ENCODE measurements around the gene MTHFSD. TPM values are rescaled to one million over a fixed set of nuclear protein-coding genes. Genes with fewer than 3 reads are reported as not detected.

MTHFSD gene
- total and polyA plus RNA-seq, 2 donors = 11.0 to 18.4 TPM

DNA sequence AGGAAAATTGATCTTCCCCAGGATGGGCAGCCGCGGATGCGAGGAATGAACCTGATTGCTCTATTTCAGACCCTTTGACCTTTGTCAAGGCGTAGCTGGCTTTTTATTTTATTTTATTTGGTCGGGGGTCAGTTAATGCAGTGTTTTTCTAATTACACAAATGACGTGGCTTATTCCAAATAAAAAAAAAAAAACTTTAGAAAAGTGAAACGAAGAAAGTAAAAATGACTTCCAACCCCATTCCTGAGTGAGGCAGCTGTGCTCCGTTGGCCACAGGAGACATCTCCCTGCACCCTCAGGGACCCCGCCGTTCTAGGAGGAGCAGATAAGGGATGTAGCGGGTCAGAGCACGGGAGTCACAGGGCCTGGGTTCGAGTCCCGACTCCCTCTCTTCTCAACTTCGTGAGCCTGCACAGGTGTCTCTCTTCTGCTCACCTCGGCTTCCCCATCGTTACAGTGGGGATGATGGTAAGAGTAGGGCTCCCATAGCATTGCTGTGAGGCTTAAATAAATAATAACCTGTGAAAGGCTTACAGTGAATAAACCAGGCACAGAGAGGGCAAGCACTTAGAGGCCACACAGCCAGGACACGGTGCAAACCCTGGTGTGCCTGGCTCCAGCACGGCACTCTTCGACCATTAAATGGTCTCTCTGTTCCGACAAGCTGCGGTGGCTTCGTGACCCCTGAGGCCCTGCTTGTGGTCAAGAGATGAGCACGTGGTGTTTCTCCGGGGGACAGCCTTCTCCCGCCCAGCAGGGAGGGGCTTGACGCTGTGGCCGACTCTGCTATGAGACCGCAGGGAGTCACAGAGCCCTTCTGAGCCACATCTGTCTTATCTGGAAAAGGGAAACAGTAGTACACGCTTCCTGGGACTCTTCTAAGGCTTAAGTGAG is 34.5 kb downstream of the MTHFSD start:
- Histone ChIP-seq H3K9me3 (ENCODE audit: control insufficient read depth in 2 of 2, insufficient read depth in 1 of 2, low read length in 1 of 2) (peaks cover 0 to 5% of the 10 kb centered on the region in 2 donors), H3K4me1 (ENCODE audit: control insufficient read depth in 2 of 2, insufficient read depth in 2 of 2, low read length in 2 of 2) (no peaks in the 10 kb centered on the region), H3K4me3 (ENCODE audit: low read length in 2 of 2) (no peak overlapping the region), H3K27ac (ENCODE audit: low read depth in 1 of 2, low read length in 1 of 2) (no peak overlapping the region), H3K36me3 (ENCODE audit: control insufficient read depth in 2 of 2, insufficient read depth in 2 of 2, low read length in 1 of 2) (no peaks in the 10 kb centered on the region), H3K27me3 (ENCODE audit: control insufficient read depth in 2 of 2, insufficient read depth in 1 of 2, low read length in 1 of 2) (peaks cover 49 to 76% of the 10 kb centered on the region in 2 donors)
- no peak for DNase-seq (ENCODE audit: low read depth in 6 of 9, low spot score in 9 of 9)
- 59% methylated on average over 30 of the region's 30 CpGs for WGBS

DNA sequence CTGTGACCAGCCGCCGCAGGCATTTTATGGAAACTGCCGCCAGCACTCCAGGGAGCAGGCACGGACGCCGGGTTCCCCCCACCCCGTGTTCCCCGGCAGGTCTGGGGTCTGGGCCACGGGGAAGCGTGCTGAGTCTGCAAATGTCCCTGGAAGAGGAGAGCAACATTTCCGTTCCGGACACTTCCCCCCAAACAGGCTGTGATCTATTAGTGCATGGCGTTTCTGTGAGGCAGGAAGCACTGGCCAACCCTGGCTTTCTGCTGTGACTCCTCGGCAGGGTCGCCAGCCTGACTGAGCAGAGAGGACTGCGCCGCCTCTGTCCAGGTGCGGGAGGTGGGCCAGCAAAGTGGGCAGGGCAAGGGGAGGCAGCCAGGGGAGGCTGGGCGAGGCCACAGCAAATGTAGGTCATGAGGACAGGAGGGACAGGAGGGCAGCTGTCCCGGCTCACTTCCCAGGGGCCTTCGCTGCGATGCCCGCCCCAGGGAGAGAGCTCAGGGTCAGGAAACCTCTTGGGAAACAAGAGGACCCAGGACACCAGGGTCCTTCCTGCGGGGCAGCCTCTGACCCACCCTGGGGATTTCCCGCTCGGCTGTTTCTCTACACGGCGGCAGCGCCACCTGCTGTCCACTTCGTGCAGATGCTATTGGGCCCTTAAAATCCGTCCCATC is 35.3 kb downstream of the MTHFSD start:
- H3K4me3 ChIP-seq (ENCODE audit: low read length in 2 of 2) = no peak overlapping the region
- H3K27me3 ChIP-seq (ENCODE audit: control insufficient read depth in 2 of 2, insufficient read depth in 1 of 2, low read length in 1 of 2) = peaks cover 57 to 83% of the 10 kb centered on the region in 2 donors
- H3K4me1 ChIP-seq (ENCODE audit: control insufficient read depth in 2 of 2, insufficient read depth in 2 of 2, low read length in 2 of 2) = no peaks in the 10 kb centered on the region
- peak in 6 of 9 donors; percentile 6 to 50 (median 34) for DNase-seq (ENCODE audit: low read depth in 6 of 9, low spot score in 9 of 9)
- H3K36me3 ChIP-seq (ENCODE audit: control insufficient read depth in 2 of 2, insufficient read depth in 2 of 2, low read length in 1 of 2) = no peaks in the 10 kb centered on the region
- peaks cover 0 to 8% of the 10 kb centered on the region in 2 donors for H3K9me3 ChIP-seq (ENCODE audit: control insufficient read depth in 2 of 2, insufficient read depth in 1 of 2, low read length in 1 of 2)
- H3K27ac ChIP-seq (ENCODE audit: low read depth in 1 of 2, low read length in 1 of 2) = no peak overlapping the region
- 13% methylated on average over 31 of the region's 31 CpGs for WGBS

DNA sequence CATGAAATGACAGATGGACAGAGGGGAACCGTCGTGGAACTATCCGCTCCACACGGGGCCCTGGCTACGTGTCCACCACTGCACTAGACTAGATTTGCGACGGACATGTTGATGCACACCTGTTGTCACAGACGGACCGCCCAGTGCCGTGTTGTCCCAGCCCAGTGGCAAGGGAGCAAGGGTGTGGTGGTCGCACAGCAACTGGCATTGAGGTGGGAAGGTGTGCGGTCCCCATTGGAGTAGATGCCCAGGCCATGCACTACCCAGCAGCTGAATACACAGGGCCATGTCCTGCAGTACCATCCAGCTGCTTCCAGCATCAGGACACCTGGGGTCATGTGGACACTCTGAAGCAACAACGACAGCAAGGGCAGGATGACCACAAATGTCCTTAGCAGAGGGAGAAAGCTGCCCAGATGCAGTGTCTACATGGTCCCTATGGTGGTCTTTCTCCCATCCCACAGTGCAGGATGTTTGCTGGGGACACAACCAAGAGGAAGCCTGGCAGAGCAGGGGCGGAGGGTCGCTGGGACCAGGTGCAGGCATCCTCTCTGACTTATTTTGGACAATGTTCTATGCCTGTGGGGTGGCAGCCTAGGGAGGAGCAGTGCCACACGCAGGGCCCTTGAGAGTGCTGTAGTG is 35.9 kb downstream of the MTHFSD start:
- no peak overlapping the region for H3K27ac ChIP-seq (ENCODE audit: low read depth in 1 of 2, low read length in 1 of 2)
- H3K4me3 ChIP-seq (ENCODE audit: low read length in 2 of 2) = no peak overlapping the region
- H3K4me1 ChIP-seq (ENCODE audit: control insufficient read depth in 2 of 2, insufficient read depth in 2 of 2, low read length in 2 of 2) = no peaks in the 10 kb centered on the region
- H3K9me3 ChIP-seq (ENCODE audit: control insufficient read depth in 2 of 2, insufficient read depth in 1 of 2, low read length in 1 of 2) = peaks cover 0 to 8% of the 10 kb centered on the region in 2 donors
- H3K27me3 ChIP-seq (ENCODE audit: control insufficient read depth in 2 of 2, insufficient read depth in 1 of 2, low read length in 1 of 2) = peaks cover 62 to 89% of the 10 kb centered on the region in 2 donors
- H3K36me3 ChIP-seq (ENCODE audit: control insufficient read depth in 2 of 2, insufficient read depth in 2 of 2, low read length in 1 of 2) = no peaks in the 10 kb centered on the region
- no peak for DNase-seq (ENCODE audit: low read depth in 6 of 9, low spot score in 9 of 9)
- 91% methylated on average over 16 of the region's 16 CpGs for WGBS

DNA sequence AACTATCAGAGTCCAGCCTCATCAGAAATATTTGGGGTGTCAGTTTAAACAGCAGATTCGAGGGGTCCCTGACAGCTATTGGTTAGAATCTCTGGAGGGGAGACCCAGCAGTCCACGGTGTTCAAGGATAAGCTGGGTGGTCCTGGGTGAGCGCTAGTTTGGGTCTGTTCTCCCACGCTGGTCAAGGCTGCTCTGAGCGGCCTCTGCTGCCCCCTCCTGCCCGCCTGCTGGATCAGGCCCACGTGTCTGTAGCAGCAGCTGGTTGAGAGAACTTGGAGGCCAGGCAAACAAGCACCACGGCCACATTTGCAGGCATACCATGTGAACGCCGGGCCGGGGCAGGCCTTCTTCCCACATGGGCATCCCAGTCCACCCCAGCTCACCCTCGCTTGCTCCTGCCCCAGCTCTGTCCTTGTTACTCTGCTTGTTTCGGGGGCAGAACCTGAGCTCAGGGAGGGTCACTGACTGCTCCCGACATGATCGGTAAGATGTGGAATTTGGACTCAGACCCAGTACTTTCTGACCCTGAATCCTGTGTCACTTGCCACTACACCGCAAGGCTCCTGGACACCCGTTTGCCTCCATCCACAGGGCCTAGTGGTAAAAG is 37.3 kb downstream of the MTHFSD start:
- no peaks in the 10 kb centered on the region for H3K4me1 ChIP-seq (ENCODE audit: control insufficient read depth in 2 of 2, insufficient read depth in 2 of 2, low read length in 2 of 2)
- no peaks in the 10 kb centered on the region for H3K36me3 ChIP-seq (ENCODE audit: control insufficient read depth in 2 of 2, insufficient read depth in 2 of 2, low read length in 1 of 2)
- H3K27ac ChIP-seq (ENCODE audit: low read depth in 1 of 2, low read length in 1 of 2) = no peak overlapping the region
- peaks cover 72 to 93% of the 10 kb centered on the region in 2 donors for H3K27me3 ChIP-seq (ENCODE audit: control insufficient read depth in 2 of 2, insufficient read depth in 1 of 2, low read length in 1 of 2)
- DNase-seq (ENCODE audit: low read depth in 6 of 9, low spot score in 9 of 9) = no peak
- WGBS = 27% methylated on average over 17 of the region's 17 CpGs
- H3K9me3 ChIP-seq (ENCODE audit: control insufficient read depth in 2 of 2, insufficient read depth in 1 of 2, low read length in 1 of 2) = peaks cover 0 to 8% of the 10 kb centered on the region in 2 donors
- H3K4me3 ChIP-seq (ENCODE audit: low read length in 2 of 2) = no peak overlapping the region

DNA sequence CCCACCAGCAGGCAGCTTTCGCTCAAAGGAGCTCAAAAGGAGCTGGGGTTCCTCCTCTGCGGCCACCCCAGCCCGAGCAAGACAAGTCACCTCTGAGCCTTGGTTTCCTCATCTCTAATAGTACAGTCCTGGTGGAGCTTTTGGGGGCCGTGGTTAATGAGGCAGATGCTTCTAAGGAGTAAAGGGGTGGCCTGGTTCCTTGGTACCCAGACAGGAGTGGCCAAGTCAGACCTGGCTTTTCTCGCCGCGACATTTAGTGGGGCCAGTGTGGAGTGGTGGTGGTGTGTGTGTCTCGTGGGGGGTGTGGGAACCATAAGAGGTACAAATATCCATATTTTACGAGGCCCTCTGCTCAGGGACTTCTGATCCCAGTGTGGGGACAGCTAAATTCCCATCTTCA is 38.0 kb downstream of the MTHFSD start:
- WGBS = 42% methylated on average over 9 of the region's 9 CpGs
- Histone ChIP-seq H3K27me3 (ENCODE audit: control insufficient read depth in 2 of 2, insufficient read depth in 1 of 2, low read length in 1 of 2) (peaks cover 75 to 98% of the 10 kb centered on the region in 2 donors), H3K9me3 (ENCODE audit: control insufficient read depth in 2 of 2, insufficient read depth in 1 of 2, low read length in 1 of 2) (peaks cover 0 to 8% of the 10 kb centered on the region in 2 donors), H3K4me1 (ENCODE audit: control insufficient read depth in 2 of 2, insufficient read depth in 2 of 2, low read length in 2 of 2) (no peaks in the 10 kb centered on the region), H3K4me3 (ENCODE audit: low read length in 2 of 2) (no peak overlapping the region), H3K27ac (ENCODE audit: low read depth in 1 of 2, low read length in 1 of 2) (no peak overlapping the region), H3K36me3 (ENCODE audit: control insufficient read depth in 2 of 2, insufficient read depth in 2 of 2, low read length in 1 of 2) (no peaks in the 10 kb centered on the region)
- no peak for DNase-seq (ENCODE audit: low read depth in 6 of 9, low spot score in 9 of 9)

GRCh38 chr16:86516623-86517003 is 38.4 kb downstream of the MTHFSD start:
- 8% methylated on average over 29 of the region's 29 CpGs for WGBS
- Histone ChIP-seq H3K27ac (ENCODE audit: low read depth in 1 of 2, low read length in 1 of 2) (no peak overlapping the region), H3K4me1 (ENCODE audit: control insufficient read depth in 2 of 2, insufficient read depth in 2 of 2, low read length in 2 of 2) (no peaks in the 10 kb centered on the region), H3K27me3 (ENCODE audit: control insufficient read depth in 2 of 2, insufficient read depth in 1 of 2, low read length in 1 of 2) (peaks cover 79 to 99% of the 10 kb centered on the region in 2 donors), H3K36me3 (ENCODE audit: control insufficient read depth in 2 of 2, insufficient read depth in 2 of 2, low read length in 1 of 2) (no peaks in the 10 kb centered on the region), H3K9me3 (ENCODE audit: control insufficient read depth in 2 of 2, insufficient read depth in 1 of 2, low read length in 1 of 2) (peaks cover 0 to 8% of the 10 kb centered on the region in 2 donors), H3K4me3 (ENCODE audit: low read length in 2 of 2) (no peak overlapping the region)
- DNase-seq (ENCODE audit: low read depth in 6 of 9, low spot score in 9 of 9) = no peak

- no peak for DNase-seq (ENCODE audit: low read depth in 6 of 9, low spot score in 9 of 9)
- H3K27ac ChIP-seq (ENCODE audit: low read depth in 1 of 2, low read length in 1 of 2) = no peak overlapping the region
These were observed 39.0 kb downstream of the MTHFSD start for GRCh38 chr16:86515777-86516622.

GRCh38 chr16:86515413-86515776 is 39.6 kb downstream of the MTHFSD start:
- WGBS = 13% methylated on average over 29 of the region's 29 CpGs

More at GRCh38 chr16:86515777-86516622, 39.0 kb downstream of the MTHFSD start:
- 8% methylated on average over 64 of the region's 64 CpGs for WGBS
- Histone ChIP-seq H3K4me3 (ENCODE audit: low read length in 2 of 2) (no peak overlapping the region), H3K4me1 (ENCODE audit: control insufficient read depth in 2 of 2, insufficient read depth in 2 of 2, low read length in 2 of 2) (no peaks in the 10 kb centered on the region), H3K36me3 (ENCODE audit: control insufficient read depth in 2 of 2, insufficient read depth in 2 of 2, low read length in 1 of 2) (no peaks in the 10 kb centered on the region), H3K9me3 (ENCODE audit: control insufficient read depth in 2 of 2, insufficient read depth in 1 of 2, low read length in 1 of 2) (peaks cover under 1 to 8% of the 10 kb centered on the region in 2 donors), H3K27me3 (ENCODE audit: control insufficient read depth in 2 of 2, insufficient read depth in 1 of 2, low read length in 1 of 2) (peaks cover 85 to 99% of the 10 kb centered on the region in 2 donors)

More at GRCh38 chr16:86515413-86515776, 39.6 kb downstream of the MTHFSD start:
- H3K4me3 ChIP-seq (ENCODE audit: low read length in 2 of 2) = no peak overlapping the region
- H3K27ac ChIP-seq (ENCODE audit: low read depth in 1 of 2, low read length in 1 of 2) = no peak overlapping the region
- H3K4me1 ChIP-seq (ENCODE audit: control insufficient read depth in 2 of 2, insufficient read depth in 2 of 2, low read length in 2 of 2) = no peaks in the 10 kb centered on the region
- H3K9me3 ChIP-seq (ENCODE audit: control insufficient read depth in 2 of 2, insufficient read depth in 1 of 2, low read length in 1 of 2) = peaks cover 2 to 8% of the 10 kb centered on the region in 2 donors
- H3K27me3 ChIP-seq (ENCODE audit: control insufficient read depth in 2 of 2, insufficient read depth in 1 of 2, low read length in 1 of 2) = peaks cover 88 to 99% of the 10 kb centered on the region in 2 donors
- H3K36me3 ChIP-seq (ENCODE audit: control insufficient read depth in 2 of 2, insufficient read depth in 2 of 2, low read length in 1 of 2) = no peaks in the 10 kb centered on the region
- DNase-seq (ENCODE audit: low read depth in 6 of 9, low spot score in 9 of 9) = no peak
